ENCODE results near the gene NLRP9.

GRCh38 chr19:55683449-55684261 lies 54.5 kb downstream of the NLRP9 start:
- TF ChIP-seq CTCF (IDR thresholded peaks at IDR 0.05), result no peak
- TF ChIP-seq POLR2A (IDR thresholded peaks at IDR 0.05), result no peak

All from testis (tissue), 2 donors.